Gastroesophageal sphincter (tissue), 4 donors: ENCODE measurements around the gene MKNK2. TPM values are rescaled to one million over a fixed set of nuclear protein-coding genes. Genes with fewer than 3 reads are reported as not detected.

Source experiments
- ATAC-seq: fragments of 150-250 bp; one replicate; pipeline ENCODE4 v1.9.1; 2016; ENCODE audit warnings: mild to moderate bottlenecking, moderate library complexity
- H3K27ac ChIP-seq, 4 donors: fragments of 200-600 bp; sonication (generic) in 3 of 4; 1 replicate in 3 of 4; 2 replicates in 1 of 4; pipeline ENCODE4 v1.5.1; 2016 to 2019
- H3K27me3 ChIP-seq: fragments of 200-600 bp; sonication (generic); one replicate; pipeline ENCODE4 v1.5.1; 2019
- H3K36me3 ChIP-seq, 2 donors: fragments of 200-600 bp; sonication (generic); one replicate each; pipeline ENCODE4 v1.5.1; 2019; ENCODE audit warnings: control low read depth in 1 of 2
- H3K4me1 ChIP-seq, 3 donors: fragments of 200-600 bp; sonication (generic); 1 replicate in 2 of 3; 2 replicates in 1 of 3; pipeline ENCODE4 v1.5.1; 2016 to 2019; ENCODE audit warnings: control low read depth in 2 of 3
- H3K4me3 ChIP-seq, 2 donors: fragments of 200-600 bp; sonication (generic); one replicate each; pipeline ENCODE4 v1.5.1; 2019; ENCODE audit warnings: mild to moderate bottlenecking in 1 of 2, moderate library complexity in 1 of 2
- H3K9me3 ChIP-seq, 3 donors: fragments of 200-600 bp; sonication (generic); one replicate each; pipeline ENCODE4 v1.5.1; 2017 to 2019; ENCODE audit warnings: control low read depth in 2 of 3
- EP300 ChIP-seq: sonication (generic); formaldehyde crosslinking; IDR thresholded peaks from one replicate; pipeline ENCODE4 v1.6.1; 2017; ENCODE audit warnings: antibody characterized with exemption, mild to moderate bottlenecking
- POLR2A ChIP-seq, 2 donors: fragments of 450-650 bp; IDR thresholded peaks; one replicate each; pipeline ENCODE4 v1.6.1; 2017; ENCODE audit warnings: antibody characterized with exemption in 2 of 2, mild to moderate bottlenecking in 2 of 2, moderate library complexity in 1 of 2
- POLR2AphosphoS5 ChIP-seq: sonication (generic); formaldehyde crosslinking; IDR thresholded peaks from one replicate; pipeline ENCODE4 v1.6.1; 2017; ENCODE audit warnings: antibody characterized with exemption
- WGBS, 2 donors: methylation state at CpG; one replicate each; pipeline ENCODE4 v1.1.5; 2018; ENCODE audit warnings: low coverage in 1 of 2; 5-methylcytosine and 5-hydroxymethylcytosine counted together
- total RNA-seq, 4 donors: library from RNA; depleted of rRNA; stranded (reverse); fragments of >200 nt; gene quantifications; one replicate each; pipeline ENCODE4 v1.1.0, GENCODE V29; 2016
- TF ChIP-seq, protein P1 (sequence below), 4 experiments: fragments of 200-600 bp in 2 of 4; fragments of 450-650 bp in 2 of 4; sonication (generic) in 1 of 4; IDR thresholded peaks; one replicate each; pipeline ENCODE4 v1.5.1; 2017 to 2019; ENCODE audit warnings: antibody characterized with exemption in 4 of 4, mild to moderate bottlenecking in 2 of 4, moderate library complexity in 2 of 4

MKNK2 gene
- total RNA-seq, 4 donors from 2014 or later, result 98.4 to 195 (median 173) TPM

DNA sequence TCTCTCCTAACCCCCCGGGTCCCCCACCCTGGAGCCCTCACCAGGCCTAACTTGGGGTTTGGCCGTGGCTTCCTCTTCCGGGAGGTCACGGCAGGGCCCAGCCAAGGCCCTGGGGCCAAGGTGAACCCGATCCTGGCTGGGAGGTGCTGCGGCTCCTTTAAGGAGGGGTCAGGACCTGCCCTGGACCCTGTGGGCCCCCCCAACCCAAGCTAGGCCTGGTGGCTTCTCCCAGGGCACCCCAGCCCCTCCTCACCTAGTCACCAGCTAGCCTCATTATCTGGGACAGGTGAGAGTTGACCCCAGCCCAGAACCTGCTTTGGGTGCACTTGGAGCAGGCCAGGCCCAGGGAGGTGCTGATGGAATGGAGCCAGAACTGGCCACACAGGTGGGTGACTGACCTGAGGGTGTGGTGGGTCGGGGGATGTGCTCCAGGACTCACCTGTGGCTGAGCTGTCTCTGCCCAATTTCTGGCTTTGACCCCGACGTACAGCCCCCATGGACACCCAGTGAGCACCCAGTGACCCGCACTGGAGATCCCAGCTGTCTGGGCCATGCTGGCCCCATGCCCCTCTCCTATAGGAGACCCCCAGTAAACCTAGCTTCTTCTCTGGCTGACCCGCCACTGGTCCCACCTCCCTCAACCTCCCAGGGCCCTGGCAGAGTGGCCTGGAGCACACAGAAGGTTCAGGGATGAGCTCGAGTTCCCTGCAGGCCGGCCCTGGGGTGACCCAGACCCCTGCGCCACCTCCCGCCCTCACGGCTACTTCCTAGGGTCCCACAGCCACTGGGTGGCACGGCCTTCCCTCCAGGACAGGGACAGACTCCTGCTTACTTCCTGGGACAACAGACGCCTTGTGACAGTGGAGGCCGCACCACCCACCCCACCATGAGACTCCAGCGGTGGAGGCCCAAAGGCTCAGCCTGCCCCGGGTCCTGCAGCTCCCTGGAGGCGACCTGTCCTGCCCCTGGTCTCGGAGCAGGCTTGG lies 6.7 kb upstream of the MKNK2 start:
- H3K4me3 ChIP-seq, result no peak overlapping the region
- no peak for ATAC-seq
- 76 to 78% methylated on average over 3 to 4 of the region's 23 CpGs for WGBS, 2 donors
- H3K27me3 ChIP-seq, result no peaks in the 10 kb centered on the region
- H3K9me3 ChIP-seq, result no peaks in the 10 kb centered on the region
- TF ChIP-seq, protein P1, sequence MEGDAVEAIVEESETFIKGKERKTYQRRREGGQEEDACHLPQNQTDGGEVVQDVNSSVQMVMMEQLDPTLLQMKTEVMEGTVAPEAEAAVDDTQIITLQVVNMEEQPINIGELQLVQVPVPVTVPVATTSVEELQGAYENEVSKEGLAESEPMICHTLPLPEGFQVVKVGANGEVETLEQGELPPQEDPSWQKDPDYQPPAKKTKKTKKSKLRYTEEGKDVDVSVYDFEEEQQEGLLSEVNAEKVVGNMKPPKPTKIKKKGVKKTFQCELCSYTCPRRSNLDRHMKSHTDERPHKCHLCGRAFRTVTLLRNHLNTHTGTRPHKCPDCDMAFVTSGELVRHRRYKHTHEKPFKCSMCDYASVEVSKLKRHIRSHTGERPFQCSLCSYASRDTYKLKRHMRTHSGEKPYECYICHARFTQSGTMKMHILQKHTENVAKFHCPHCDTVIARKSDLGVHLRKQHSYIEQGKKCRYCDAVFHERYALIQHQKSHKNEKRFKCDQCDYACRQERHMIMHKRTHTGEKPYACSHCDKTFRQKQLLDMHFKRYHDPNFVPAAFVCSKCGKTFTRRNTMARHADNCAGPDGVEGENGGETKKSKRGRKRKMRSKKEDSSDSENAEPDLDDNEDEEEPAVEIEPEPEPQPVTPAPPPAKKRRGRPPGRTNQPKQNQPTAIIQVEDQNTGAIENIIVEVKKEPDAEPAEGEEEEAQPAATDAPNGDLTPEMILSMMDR (IDR thresholded peaks at IDR 0.05), result no peak
- TF ChIP-seq EP300 (no peak), POLR2AphosphoS5 (no peak), POLR2A (IDR thresholded peaks at IDR 0.05) (no peak)
- H3K27ac ChIP-seq, result peak overlapping the region; percentile 98 to 100 (median 99)
- peaks cover 0 to 93% (median 67%) of the 10 kb centered on the region in 3 donors for H3K4me1 ChIP-seq
- H3K36me3 ChIP-seq, result no peaks in the 10 kb centered on the region

DNA sequence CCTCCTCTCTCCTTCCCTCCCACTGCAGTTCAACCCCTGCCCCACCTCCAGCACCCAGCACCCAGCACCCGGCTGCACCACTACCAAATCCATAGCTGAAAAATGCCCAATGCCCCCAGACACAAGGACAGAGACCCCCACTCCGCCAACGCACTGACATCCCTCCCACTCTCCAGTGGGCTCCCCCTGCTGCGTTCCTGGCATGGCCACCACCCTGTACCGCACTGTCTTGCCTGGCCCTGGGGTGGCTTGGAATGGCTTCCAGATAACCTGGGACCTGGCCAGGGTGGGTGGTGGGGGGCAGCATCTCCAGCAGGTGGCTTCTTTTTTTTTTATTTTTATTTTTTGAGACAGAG lies 5.8 kb upstream of the MKNK2 start:
- 71% methylated on average over 1 of the region's 5 CpGs; no CpG with 5 or more reads in 1 of the 2 donors for WGBS, 2 donors
- H3K9me3 ChIP-seq, result no peaks in the 10 kb centered on the region
- ATAC-seq, result no peak
- no peaks in the 10 kb centered on the region for H3K27me3 ChIP-seq
- no peak overlapping the region for H3K4me3 ChIP-seq
- H3K36me3 ChIP-seq, result no peaks in the 10 kb centered on the region
- H3K4me1 ChIP-seq, result peaks cover 0 to 92% (median 65%) of the 10 kb centered on the region in 3 donors
- no peak for TF ChIP-seq EP300
- no peak for TF ChIP-seq POLR2AphosphoS5
- TF ChIP-seq, protein P1 (IDR thresholded peaks at IDR 0.05), result no peak
- TF ChIP-seq POLR2A (IDR thresholded peaks at IDR 0.05), result no peak
- H3K27ac ChIP-seq, result peak overlapping the region; percentile 98 to 100 (median 99)

DNA sequence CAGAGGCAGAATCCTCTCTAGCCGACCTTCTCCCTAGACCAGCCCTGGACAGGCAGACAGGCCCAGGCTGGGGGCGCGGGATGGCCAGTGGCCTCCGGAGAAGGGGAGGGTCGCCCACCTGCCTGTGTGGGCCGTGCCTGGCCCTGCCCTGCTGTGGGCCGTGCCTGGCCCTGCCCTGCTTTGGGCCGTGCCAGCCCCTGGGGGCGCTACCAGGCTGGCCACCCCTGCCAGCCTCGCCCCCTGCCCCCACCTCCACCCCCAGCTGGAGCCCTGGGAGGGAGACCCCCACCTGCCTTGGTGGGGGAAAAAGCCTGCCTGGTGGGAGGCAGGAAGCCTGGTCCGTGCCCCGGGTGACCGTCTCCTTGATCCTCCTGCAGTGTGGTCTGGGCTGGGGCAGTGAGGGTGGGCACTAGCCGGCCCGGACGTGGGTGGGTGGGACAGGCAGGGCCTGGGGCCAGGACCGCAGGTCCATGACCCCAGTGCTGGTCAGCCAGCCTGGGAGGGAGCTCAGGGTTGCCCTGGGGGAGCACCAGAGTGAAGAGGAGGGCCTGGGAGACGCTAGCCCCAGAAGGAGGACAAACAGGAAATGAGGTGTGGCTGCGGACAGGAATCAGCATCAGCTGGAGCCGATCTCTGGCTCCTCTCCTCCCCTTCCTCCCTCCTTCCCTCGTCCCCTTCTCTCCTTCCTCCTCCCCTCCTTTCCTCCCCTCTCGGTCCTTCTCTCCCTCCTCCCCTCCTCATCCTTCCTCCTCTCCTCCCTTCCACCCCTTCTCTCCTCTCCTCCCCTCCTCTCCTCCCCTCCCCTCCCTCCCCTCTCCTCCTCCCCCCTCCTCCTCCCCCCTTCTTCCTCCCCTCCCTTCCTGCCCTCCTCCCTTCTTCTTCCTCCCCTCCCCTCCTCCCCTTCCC lies 5.1 kb upstream of the MKNK2 start:
- 4 to 13% methylated on average over 3 to 5 of the region's 22 CpGs for WGBS, 2 donors
- peaks cover 0 to 97% (median 70%) of the 10 kb centered on the region in 3 donors for H3K4me1 ChIP-seq
- H3K9me3 ChIP-seq, result no peaks in the 10 kb centered on the region
- TF ChIP-seq POLR2AphosphoS5 (peak; percentile 79), EP300 (no peak), POLR2A (IDR thresholded peaks at IDR 0.05) (peak in 1 of 2 donors; percentile 47)
- TF ChIP-seq, protein P1 (IDR thresholded peaks at IDR 0.05), result peak in 1 of 4 experiments; percentile 26
- H3K27me3 ChIP-seq, result no peaks in the 10 kb centered on the region
- ATAC-seq, result peak; percentile 62
- H3K4me3 ChIP-seq, result peak overlapping the region; percentile 8 to 53
- H3K36me3 ChIP-seq, result no peaks in the 10 kb centered on the region
- peak overlapping the region; percentile 98 to 100 (median 99) for H3K27ac ChIP-seq

DNA sequence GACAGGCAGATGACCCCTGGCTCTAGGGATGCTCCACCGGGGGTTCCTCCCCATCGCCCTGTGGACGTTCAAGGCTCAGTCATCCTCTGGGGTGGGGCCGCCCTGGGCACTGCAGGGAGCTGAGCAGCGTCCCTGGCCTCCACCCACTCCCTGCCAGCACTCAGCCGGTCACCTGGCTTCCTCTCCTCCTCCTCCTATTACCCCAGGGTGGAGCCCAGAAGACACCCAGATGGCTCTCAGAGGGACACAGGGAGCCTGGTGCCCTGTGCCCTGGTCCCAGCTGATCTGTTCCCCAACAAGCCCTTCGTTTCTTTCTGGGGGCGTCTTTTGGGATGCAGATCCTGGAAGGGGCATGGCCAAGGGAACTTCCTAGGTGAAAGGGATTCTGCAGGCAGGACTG lies 3.7 kb upstream of the MKNK2 start:
- Histone ChIP-seq H3K9me3 (no peaks in the 10 kb centered on the region), H3K4me3 (no peak overlapping the region), H3K27ac (peak overlapping the region in 3 of 4 donors; percentile 80 to 100 (median 99)), H3K27me3 (no peaks in the 10 kb centered on the region), H3K4me1 (peaks cover 0 to 84% (median 59%) of the 10 kb centered on the region in 3 donors), H3K36me3 (no peaks in the 10 kb centered on the region)
- WGBS, 2 donors, result 78 to 90% methylated on average over 2 to 4 of the region's 8 CpGs
- ATAC-seq, result no peak
- TF ChIP-seq POLR2AphosphoS5 (no peak), POLR2A (IDR thresholded peaks at IDR 0.05) (no peak), EP300 (no peak)
- TF ChIP-seq, protein P1 (IDR thresholded peaks at IDR 0.05), result no peak
